Measurements from ENCODE around the gene UGT1A4. TPM values are rescaled to one million over a fixed set of nuclear protein-coding genes. Genes with fewer than 3 reads are reported as not detected.
A peak's percentile ranks its signal among the peaks of the same experiment; 100 is the strongest.

UGT1A4 gene
- total RNA-seq, 2 experiments from 2014 or later, result not detected

GRCh38 chr2:233799716-233800115 is 81.2 kb downstream of the UGT1A4 start:
- CTCF ChIA-PET, result no interaction called here
- ATAC-seq (no peak), DNase-seq (no peak)
- Mint-ChIP-seq H3K36me3 (ENCODE audit: low read depth) (no peaks in the 10 kb centered on the region), H3K9me3 (no peaks in the 10 kb centered on the region), H3K4me3 (no peak overlapping the region), H3K27ac (no peak overlapping the region), H3K4me1 (ENCODE audit: low read depth) (peaks cover 2% of the 10 kb centered on the region), H3K27me3 (peaks cover 3% of the 10 kb centered on the region)
- TF ChIP-seq CTCF (IDR thresholded peaks at IDR 0.05), result no peak
- POLR2A ChIA-PET, result no interaction called here
- intact Hi-C loops (cut with micrococcal nuclease), result no loop called here

DNA sequence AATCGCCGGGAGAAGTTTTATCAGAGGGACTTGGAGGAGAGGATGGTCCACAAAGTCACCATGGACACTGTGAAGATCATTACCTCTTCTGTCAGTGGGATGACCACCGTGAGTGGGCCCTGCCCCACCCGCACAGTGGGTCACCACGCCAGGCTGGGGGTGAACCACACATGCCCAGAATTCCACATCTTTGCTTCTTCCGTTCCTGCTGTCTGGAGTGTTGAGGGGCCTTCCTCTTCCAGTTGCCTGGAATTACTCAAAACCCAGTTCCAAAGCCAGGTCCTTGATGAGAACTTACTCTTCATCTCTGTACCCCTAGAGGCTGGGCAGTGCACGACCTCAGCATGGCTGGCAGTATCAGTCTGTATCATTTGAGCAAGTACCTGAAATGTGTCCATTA is 81.7 kb downstream of the UGT1A4 start:
- POLR2A ChIA-PET, result no interaction called here
- H3K9me3 Mint-ChIP-seq, result no peaks in the 10 kb centered on the region
- H3K36me3 Mint-ChIP-seq (ENCODE audit: low read depth), result no peaks in the 10 kb centered on the region
- peaks cover 2% of the 10 kb centered on the region for H3K4me1 Mint-ChIP-seq (ENCODE audit: low read depth)
- CTCF ChIA-PET, result no interaction called here
- no peak for DNase-seq
- no peak overlapping the region for H3K4me3 Mint-ChIP-seq
- ATAC-seq, result no peak
- TF ChIP-seq CTCF (IDR thresholded peaks at IDR 0.05), result no peak
- intact Hi-C loops (cut with micrococcal nuclease), result no loop called here
- H3K27me3 Mint-ChIP-seq, result peaks cover 5% of the 10 kb centered on the region
- H3K27ac Mint-ChIP-seq, result no peak overlapping the region

DNA sequence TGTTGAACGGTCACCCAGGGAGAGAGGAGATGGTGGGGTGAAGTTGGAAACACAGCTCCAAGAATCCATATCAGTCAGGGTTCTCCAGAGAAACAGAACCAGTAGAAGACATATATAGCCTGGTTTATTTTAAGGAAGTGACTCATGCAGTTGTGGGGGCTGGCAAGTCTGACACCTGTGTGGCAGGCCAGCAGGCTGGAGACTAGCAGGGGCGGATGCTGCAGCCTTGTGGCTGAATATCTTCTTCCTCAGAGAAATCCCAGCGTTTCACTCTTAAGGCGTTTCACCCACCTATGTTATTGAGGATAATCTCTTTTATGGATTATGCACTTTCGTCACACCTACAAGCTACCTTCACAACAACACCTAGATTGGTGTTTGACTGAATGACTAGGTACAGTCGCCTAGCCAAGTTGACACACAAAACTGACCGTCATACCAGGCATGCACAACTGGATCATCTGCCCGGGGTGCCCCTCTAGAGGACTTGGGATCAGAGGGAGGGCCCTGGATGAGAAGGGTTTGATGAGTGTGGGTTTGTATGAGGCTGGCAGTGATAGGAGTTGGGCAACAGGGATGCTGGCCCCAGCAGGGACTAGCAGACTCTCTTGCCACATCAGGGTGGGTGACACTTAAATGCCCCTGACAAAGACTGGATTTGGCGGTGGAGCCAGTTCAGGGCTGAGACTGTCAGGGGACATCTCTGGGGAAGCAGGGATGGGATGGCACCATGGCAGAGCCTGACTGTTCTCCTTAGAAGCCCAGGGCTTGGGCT is 83.0 kb downstream of the UGT1A4 start:
- DNase-seq (peak; percentile 69), ATAC-seq (peak; percentile 91)
- POLR2A ChIA-PET, result no interaction called here
- Mint-ChIP-seq H3K27me3 (peaks cover 5% of the 10 kb centered on the region), H3K9me3 (no peaks in the 10 kb centered on the region), H3K4me1 (ENCODE audit: low read depth) (peaks cover 2% of the 10 kb centered on the region), H3K27ac (no peak overlapping the region), H3K36me3 (ENCODE audit: low read depth) (no peaks in the 10 kb centered on the region), H3K4me3 (no peak overlapping the region)
- CTCF ChIA-PET, result no interaction called here
- intact Hi-C loops (cut with micrococcal nuclease), result no loop called here
- TF ChIP-seq CTCF (IDR thresholded peaks at IDR 0.05), result no peak

DNA sequence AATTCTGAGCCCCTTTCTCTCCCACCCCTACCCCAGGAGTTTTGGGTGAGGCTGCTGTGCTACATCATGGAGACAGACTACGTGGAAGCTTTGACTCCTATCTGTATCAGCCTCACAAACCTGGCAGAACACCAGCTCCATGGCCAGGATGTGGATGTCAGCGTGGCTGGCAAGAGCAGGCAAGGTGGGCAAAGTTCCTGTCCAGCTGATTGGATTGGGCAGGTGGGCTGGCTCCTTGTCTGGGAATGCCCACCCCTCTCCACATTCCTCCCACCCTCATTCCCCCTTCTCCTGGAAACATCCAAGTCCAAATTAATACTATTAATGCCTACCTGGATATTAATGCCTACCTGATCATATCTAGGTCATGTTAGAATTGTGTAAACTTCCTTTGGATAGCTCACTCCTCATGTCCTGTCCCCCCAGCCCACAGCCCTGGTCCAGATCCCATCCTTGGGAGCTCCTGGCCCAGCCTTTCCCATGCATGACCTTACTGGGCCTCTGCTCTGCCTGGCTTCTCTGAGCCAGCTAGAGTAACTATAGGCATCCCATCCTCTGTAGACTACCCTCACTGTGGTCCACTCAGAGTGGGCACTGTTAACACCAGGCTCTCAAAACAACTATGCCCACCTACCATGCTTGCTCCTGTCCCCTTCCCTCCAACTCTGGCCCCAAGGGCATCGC is 83.7 kb downstream of the UGT1A4 start:
- DNase-seq, result no peak
- peaks cover 5% of the 10 kb centered on the region for H3K27me3 Mint-ChIP-seq
- POLR2A ChIA-PET, result no interaction called here
- no peak for ATAC-seq
- no peaks in the 10 kb centered on the region for H3K36me3 Mint-ChIP-seq (ENCODE audit: low read depth)
- intact Hi-C loops (cut with micrococcal nuclease), result no loop called here
- CTCF ChIA-PET, result no interaction called here
- H3K4me1 Mint-ChIP-seq (ENCODE audit: low read depth), result peaks cover 2% of the 10 kb centered on the region
- no peak overlapping the region for H3K4me3 Mint-ChIP-seq
- TF ChIP-seq CTCF (IDR thresholded peaks at IDR 0.05), result no peak
- H3K9me3 Mint-ChIP-seq, result no peaks in the 10 kb centered on the region
- H3K27ac Mint-ChIP-seq, result no peak overlapping the region

- DNase-seq, result no peak
- Mint-ChIP-seq H3K4me1 (ENCODE audit: low read depth) (peaks cover 2% of the 10 kb centered on the region), H3K27me3 (peaks cover 7% of the 10 kb centered on the region), H3K27ac (no peak overlapping the region), H3K36me3 (ENCODE audit: low read depth) (no peaks in the 10 kb centered on the region), H3K4me3 (no peak overlapping the region), H3K9me3 (no peaks in the 10 kb centered on the region)
- CTCF ChIA-PET, result no interaction called here
- no peak for ATAC-seq
- POLR2A ChIA-PET, result no interaction called here
- intact Hi-C loops (cut with micrococcal nuclease), result no loop called here
- no peak for TF ChIP-seq CTCF (IDR thresholded peaks at IDR 0.05)
Observed at GRCh38 chr2:233803292-233803911, 84.9 kb downstream of the UGT1A4 start.

All from activated CD8-positive, alpha-beta T cell treated with anti-CD3 and anti-CD28 coated beads for 36 hours (primary cell).